GM23338 (cell line): ENCODE measurements around the gene RANGAP1.
"Not testable (repeated sequence)": the region's sequence is repeated elsewhere in the genome, so short reads cannot be mapped to it uniquely, and the experiment has no call there.

ENCODE experiments used
- CREB1 ChIP-seq: fragments of 250-450 bp; sonication (Bioruptor Pico); IDR thresholded peaks from 2 replicates; pipeline ENCODE4 v1.5.0; 2020; ENCODE audit warnings: low read depth, mild to moderate bottlenecking, moderate library complexity
- CTCF ChIP-seq, 2 experiments: fragments of 200-600 bp in 1 of 2; sonication (generic) in 1 of 2; conservative IDR thresholded peaks; 2 replicates each; pipeline versions ENCODE4 v1.5.1 to v1.6.1; 2016 to 2017; ENCODE audit warnings: antibody characterized with exemption in 2 of 2, low read depth in 2 of 2, mild to moderate bottlenecking in 2 of 2, moderate library complexity in 1 of 2
- EZH2 ChIP-seq: fragments of 200-600 bp; sonication (generic); IDR thresholded peaks from one replicate; pipeline ENCODE4 v1.8.0; 2017; ENCODE audit warnings: antibody characterized with exemption, mild to moderate bottlenecking, low read depth; ENCODE audit not compliant: unreplicated experiment
- POLR2AphosphoS5 ChIP-seq: IDR thresholded peaks from 2 replicates; pipeline ENCODE4 v1.6.1; 2016; ENCODE audit warnings: antibody characterized with exemption, low read depth
- REST ChIP-seq: IDR thresholded peaks from one replicate; pipeline ENCODE4 v1.6.1; 2018; ENCODE audit warnings: antibody characterized with exemption; ENCODE audit not compliant: unreplicated experiment

DNA sequence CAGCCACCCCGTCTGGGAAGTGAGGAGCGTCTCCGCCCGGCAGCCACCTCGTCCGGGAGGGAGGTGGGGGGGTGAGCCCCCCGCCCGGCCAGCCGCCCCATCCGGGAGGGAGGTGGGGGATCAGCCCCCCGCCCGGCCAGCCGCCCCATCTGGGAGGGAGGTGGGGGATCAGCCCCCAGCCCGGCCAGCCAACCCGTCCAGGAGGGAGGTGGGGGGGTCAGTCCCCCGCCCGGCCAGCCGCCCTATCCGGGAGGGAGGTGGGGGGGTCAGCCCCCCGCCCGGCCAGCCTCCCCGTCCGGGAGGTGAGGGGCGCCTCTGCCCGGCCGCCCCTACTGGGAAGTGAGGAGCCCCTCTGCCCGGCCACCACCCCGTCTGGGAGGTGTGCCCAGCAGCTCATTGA lies 8.8 kb upstream of the RANGAP1 start:
- TF ChIP-seq CTCF (conservative IDR thresholded peaks at IDR 0.05; ENCODE audit: low read depth in 2 of 2); EZH2; POLR2AphosphoS5; CREB1; REST: not testable (repeated sequence)
